Testis (tissue), 2 donors: ENCODE measurements around the gene PTGFRN.

Experiments used
- CTCF ChIP-seq, 3 experiments: fragments of 450-650 bp in 2 of 3; fragments of 200-600 bp in 1 of 3; sonication (generic) in 1 of 3; IDR thresholded peaks; one replicate each; pipeline ENCODE4 v1.5.1; 2016 to 2019; ENCODE audit warnings: antibody characterized with exemption in 3 of 3, mild to moderate bottlenecking in 2 of 3, moderate library complexity in 1 of 3
- POLR2A ChIP-seq: fragments of 450-650 bp; IDR thresholded peaks from one replicate; pipeline ENCODE4 v1.6.1; 2017; ENCODE audit warnings: antibody characterized with exemption, mild to moderate bottlenecking, moderate library complexity

- TF ChIP-seq CTCF (IDR thresholded peaks at IDR 0.05) = no peak
- no peak for TF ChIP-seq POLR2A
These were observed 47.9 kb downstream of the PTGFRN start for GRCh38 chr1:116957646-116958045.
